ENCODE data around the gene RBMS3. TPM values are rescaled to one million over a fixed set of nuclear protein-coding genes. Genes with fewer than 3 reads are reported as not detected.

Gene RBMS3
- total and polyA plus RNA-seq, 2 of the 13 experiments (the other 11 are each of a cell fraction or from before 2014, with no cell fraction given) = not detected

GRCh38 chr3:29590012-29590411 lies 309.1 kb downstream of the RBMS3 start:
- no peak overlapping the region for H2AFZ ChIP-seq (ENCODE audit: low read length)
- no peak for FAIRE-seq
- H3K79me2 ChIP-seq (ENCODE audit: insufficient read depth, low read length) = no peaks in the 10 kb centered on the region
- TF ChIP-seq IRX3 (CRISPR knock-in tag; IDR thresholded peaks at IDR 0.05; ENCODE audit: borderline replicate concordance, low read depth) = no peak
- TF ChIP-seq PRDM15 (CRISPR knock-in tag; IDR thresholded peaks at IDR 0.05) = no peak
- no peak for TF ChIP-seq TBL1XR1 (IDR thresholded peaks at IDR 0.05; ENCODE audit: borderline replicate concordance, low read length, partially characterized antibody)
- TF ChIP-seq KIAA2018 (CRISPR knock-in tag; IDR thresholded peaks at IDR 0.05; ENCODE audit: borderline replicate concordance) = no peak
- TF ChIP-seq ZBTB37 (CRISPR knock-in tag; IDR thresholded peaks at IDR 0.05) = no peak
- no peak for TF ChIP-seq NFE2L1 (CRISPR knock-in tag; IDR thresholded peaks at IDR 0.05; ENCODE audit: borderline replicate concordance)
- TF ChIP-seq GPBP1L1 (CRISPR knock-in tag; IDR thresholded peaks at IDR 0.05) = no peak
- TF ChIP-seq ZNF441 (CRISPR knock-in tag; IDR thresholded peaks at IDR 0.05; ENCODE audit: borderline replicate concordance) = no peak
- TF ChIP-seq NR2F6 (IDR thresholded peaks at IDR 0.05) = no peak
- no peak for TF ChIP-seq NR2F6 (CRISPR knock-in tag; IDR thresholded peaks at IDR 0.05)

More at GRCh38 chr3:29590012-29590411, 309.1 kb downstream of the RBMS3 start:
- no peaks in the 10 kb centered on the region for H3K27me3 ChIP-seq (ENCODE audit: control insufficient read depth in 1 of 2, insufficient read depth in 2 of 2, low read length in 2 of 2)
- no peaks in the 10 kb centered on the region for H3K9me3 ChIP-seq (ENCODE audit: low read length)
- no peaks in the 10 kb centered on the region for H4K20me1 ChIP-seq (ENCODE audit: insufficient read depth, low read length)
- H3K4me2 ChIP-seq (ENCODE audit: low read depth, low read length) = no peak overlapping the region
- DNase-seq (ENCODE audit: low spot score) (no peak), ATAC-seq (no peak)
- in situ Hi-C loops (cut with HindIII; ENCODE audit: extremely low pct_ligation_motif_present, low pct_unique_long_range_greater_than_20kb) = no loop called here
- H3K27ac ChIP-seq (ENCODE audit: extremely low read length, insufficient read depth, low read length) = no peak overlapping the region
- ChIA-PET CTCF (ENCODE audit: low intra/inter-chr PET ratio, low total read pairs) (no interaction called here), POLR2A (no interaction called here)
- H3K4me3 ChIP-seq (replicated peaks in 1 of 3; ENCODE audit: insufficient read depth in 1 of 3, low read depth in 2 of 3, low read length in 3 of 3) = no peak overlapping the region
- no peaks in the 10 kb centered on the region for H3K36me3 ChIP-seq (replicated peaks in 1 of 2; ENCODE audit: control insufficient read depth in 1 of 2, insufficient read depth in 2 of 2, low read length in 2 of 2)
- intact Hi-C loops (cut with micrococcal nuclease; ENCODE audit: unreplicated experiment) = no loop called here
- H3K4me1 ChIP-seq (ENCODE audit: insufficient read depth, low read length) = no peaks in the 10 kb centered on the region
- WGBS (ENCODE audit: low lambda C conversion rate) = 38% methylated on average over 1 of the region's 1 CpG
- no peak overlapping the region for H3K9ac ChIP-seq (ENCODE audit: insufficient read depth, low read depth, low read length)
- BruUV-seq (replicated peaks) = no TSS peak
